WI38 (cell line): ENCODE measurements around the gene MCRIP2.

Experiments
- H3K4me3 ChIP-seq: 2 replicates; pipeline ENCODE4 v1.5.1; 2011; ENCODE audit warnings: low read depth, mild to moderate bottlenecking, control low read depth, low read length
- CTCF ChIP-seq: IDR thresholded peaks from 2 replicates; pipeline ENCODE4 v1.5.1; 2012; ENCODE audit warnings: low read depth, mild to moderate bottlenecking, control low read depth, low read length

Gene MCRIP2

GRCh38 chr16:695355-696089 is 53.9 kb downstream of the MCRIP2 start:
- no peak overlapping the region for H3K4me3 ChIP-seq

More at GRCh38 chr16:695355-696089, 53.9 kb downstream of the MCRIP2 start:
- no peak for TF ChIP-seq CTCF
